Spleen (tissue), 7 donors: ENCODE data around the gene CES3.

Experiments
- POLR2A ChIP-seq, 3 donors: fragments of 450-650 bp; IDR thresholded peaks; one replicate each; pipeline ENCODE4 v1.5.1; 2017; ENCODE audit warnings: antibody characterized with exemption in 3 of 3, mild to moderate bottlenecking in 1 of 3
- POLR2AphosphoS5 ChIP-seq, 3 donors: sonication (generic); formaldehyde crosslinking; IDR thresholded peaks; one replicate each; pipeline ENCODE4 v1.5.1; 2017; ENCODE audit warnings: antibody characterized with exemption in 3 of 3
- TF ChIP-seq, protein P1 (sequence below), 11 experiments: fragments of 200-600 bp in 7 of 11; fragments of 450-650 bp in 4 of 11; sonication (generic) in 4 of 11; IDR thresholded peaks in 8 of 11; conservative IDR thresholded peaks in 3 of 11; 1 replicate in 7 of 11; 2 replicates in 4 of 11; pipeline versions ENCODE4 v1.4.0 to v1.8.0; 2016 to 2021; ENCODE audit warnings: antibody characterized with exemption in 11 of 11, inconsistent platforms in 4 of 11, mild to moderate bottlenecking in 1 of 11
- donor health status: DM: no; HTN: no; CAD: no; lungs with moderate emphysema.
- donor health status: DM: no; HTN: no; CAD: no.
- donor health status: DM: no; HTN: no; CAD: no.

GRCh38 chr16:66961914-66962313 lies 848 bp downstream of the CES3 start:
- TF ChIP-seq, protein P1, sequence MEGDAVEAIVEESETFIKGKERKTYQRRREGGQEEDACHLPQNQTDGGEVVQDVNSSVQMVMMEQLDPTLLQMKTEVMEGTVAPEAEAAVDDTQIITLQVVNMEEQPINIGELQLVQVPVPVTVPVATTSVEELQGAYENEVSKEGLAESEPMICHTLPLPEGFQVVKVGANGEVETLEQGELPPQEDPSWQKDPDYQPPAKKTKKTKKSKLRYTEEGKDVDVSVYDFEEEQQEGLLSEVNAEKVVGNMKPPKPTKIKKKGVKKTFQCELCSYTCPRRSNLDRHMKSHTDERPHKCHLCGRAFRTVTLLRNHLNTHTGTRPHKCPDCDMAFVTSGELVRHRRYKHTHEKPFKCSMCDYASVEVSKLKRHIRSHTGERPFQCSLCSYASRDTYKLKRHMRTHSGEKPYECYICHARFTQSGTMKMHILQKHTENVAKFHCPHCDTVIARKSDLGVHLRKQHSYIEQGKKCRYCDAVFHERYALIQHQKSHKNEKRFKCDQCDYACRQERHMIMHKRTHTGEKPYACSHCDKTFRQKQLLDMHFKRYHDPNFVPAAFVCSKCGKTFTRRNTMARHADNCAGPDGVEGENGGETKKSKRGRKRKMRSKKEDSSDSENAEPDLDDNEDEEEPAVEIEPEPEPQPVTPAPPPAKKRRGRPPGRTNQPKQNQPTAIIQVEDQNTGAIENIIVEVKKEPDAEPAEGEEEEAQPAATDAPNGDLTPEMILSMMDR (IDR thresholded peaks at IDR 0.05 in 8 of 11, conservative IDR thresholded peaks at IDR 0.05 in 3 of 11): no peak
- TF ChIP-seq POLR2AphosphoS5 (IDR thresholded peaks at IDR 0.05) (no peak), POLR2A (IDR thresholded peaks at IDR 0.05) (no peak)
